Inflammatory macrophage treated with lipopolysaccharide for 4 hours (primary cell): ENCODE results near the gene PAX5.

Experiments
- DNase-seq: peaks from one replicate; pipeline ENCODE4 v3.0.0-alpha.2; 2020

PAX5 gene

DNA sequence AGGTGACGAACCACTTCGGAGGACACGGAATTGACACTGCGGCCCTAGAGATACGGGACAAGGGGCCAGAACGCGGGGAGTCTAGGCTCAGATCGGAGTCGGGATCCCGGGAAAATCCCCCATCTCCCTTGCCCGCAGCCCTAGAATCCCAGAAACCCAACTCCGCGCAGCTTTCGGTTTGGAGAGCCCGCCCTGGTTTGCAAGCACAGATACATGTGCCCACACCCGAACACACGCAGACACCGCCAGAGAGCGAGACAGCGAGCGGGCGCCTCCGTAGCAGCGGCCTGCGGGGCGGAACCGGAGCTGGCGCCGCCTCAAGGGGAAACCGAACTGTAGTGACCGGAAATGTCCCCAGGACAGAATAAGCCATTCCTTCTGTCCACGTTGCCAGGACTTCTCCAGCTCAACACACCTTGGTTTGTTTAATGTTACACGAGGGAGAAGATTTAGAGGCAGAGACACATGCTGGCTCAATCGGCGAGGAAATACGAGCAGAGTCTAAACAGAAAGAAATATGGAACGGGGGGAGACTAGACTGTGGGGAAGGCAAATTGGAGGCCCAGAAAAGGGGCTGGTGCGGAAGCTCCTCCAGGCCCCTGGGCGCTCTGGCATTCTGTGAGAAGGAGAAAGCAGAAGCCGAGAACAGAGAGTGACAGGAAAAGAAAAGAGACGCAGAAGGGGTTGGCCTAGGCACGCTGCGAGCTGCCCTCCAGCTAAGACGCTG lies 2.9 kb upstream of the PAX5 start:
- DNase-seq, result peak; percentile 63

DNA sequence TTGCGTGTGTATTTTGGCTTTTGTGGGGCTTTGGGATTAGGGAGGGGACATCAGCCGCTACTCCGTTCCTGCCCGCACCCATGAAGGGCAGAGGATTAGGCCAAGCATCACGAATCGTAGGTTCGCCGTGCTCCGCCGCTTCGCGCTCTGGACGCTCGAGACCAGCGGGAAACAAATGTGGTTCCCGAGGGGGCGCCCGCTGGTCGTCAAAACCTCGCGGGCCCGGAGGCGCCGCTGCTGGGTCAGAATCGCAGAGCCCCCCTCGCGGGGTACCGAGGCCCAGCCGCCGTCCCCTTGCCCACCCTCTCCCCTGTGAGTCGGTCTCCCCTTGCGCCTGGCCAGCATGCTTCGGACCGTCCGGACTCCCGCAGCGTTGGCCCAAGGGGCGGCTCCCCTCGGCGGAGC lies 2.3 kb upstream of the PAX5 start:
- DNase-seq, result no peak

DNA sequence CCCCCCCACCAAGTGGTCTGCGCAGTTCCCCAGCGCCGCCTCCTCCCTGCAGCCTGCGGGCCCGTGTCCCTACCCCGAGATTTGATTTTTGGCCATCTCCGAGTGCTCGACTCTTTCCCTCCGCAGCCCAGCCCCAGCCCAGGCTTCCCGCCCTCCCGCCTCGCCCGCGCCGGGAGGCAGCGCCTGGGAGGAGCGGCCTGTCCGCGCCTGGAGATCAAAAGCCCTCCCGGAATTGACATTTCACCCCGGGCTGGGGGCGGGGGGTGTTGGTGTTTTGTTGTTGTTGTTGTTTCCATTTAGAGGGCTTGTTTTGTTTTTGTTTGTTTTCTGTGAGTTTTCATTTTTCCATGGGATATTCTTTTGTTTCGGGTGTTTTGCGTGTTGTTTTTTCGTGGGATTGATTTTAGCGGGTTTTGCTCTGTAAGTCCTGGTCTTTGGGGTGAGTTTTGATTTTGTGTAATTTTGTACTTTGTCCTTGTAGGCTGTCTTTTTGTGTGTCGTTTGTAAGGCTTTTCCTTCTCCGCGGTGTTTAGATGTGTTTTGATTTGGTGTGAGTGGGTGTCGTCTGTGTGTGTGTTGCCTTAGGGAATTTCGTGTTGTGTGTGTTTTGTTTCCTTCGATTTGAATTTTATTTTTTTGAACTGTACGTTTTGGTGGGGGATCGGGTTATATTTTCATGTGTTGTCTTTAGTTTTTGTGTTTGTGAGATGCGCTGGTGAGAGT lies 1.7 kb upstream of the PAX5 start:
- DNase-seq, result no peak

DNA sequence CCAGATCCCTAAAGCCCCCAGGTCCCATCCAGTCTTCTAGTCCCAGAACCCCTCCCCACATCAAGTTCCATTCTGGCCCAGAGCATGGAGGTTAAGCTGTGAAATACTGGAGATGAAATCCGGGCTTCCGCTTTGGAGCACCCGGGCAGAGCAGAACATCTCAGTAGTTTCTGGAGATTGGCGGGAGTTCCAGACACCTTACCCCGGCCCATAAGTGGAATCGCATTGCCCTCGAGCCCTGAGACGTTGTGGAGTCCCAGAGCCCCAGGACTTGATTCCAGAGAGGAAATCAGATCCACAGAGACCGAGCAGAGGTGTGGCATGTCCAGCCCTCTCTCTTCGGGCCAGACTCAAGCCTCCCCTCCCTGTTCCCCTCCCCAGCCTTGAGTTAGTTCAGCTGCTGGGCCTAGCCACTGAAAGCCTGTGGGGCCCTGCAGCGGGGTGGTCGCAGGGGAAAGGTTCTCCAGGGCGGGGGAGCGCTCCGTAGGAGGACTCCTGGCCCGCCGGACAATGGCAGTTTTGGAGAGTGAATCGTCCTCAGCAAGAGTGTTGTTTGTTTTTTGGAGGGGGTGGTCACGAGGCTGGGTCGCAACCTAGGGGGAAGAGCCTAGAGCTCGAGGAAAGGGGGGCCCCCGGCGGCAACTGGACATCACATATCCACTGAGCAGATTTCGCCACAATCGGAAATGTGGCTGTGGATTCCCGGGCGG lies 1.0 kb upstream of the PAX5 start:
- DNase-seq, result no peak

DNA sequence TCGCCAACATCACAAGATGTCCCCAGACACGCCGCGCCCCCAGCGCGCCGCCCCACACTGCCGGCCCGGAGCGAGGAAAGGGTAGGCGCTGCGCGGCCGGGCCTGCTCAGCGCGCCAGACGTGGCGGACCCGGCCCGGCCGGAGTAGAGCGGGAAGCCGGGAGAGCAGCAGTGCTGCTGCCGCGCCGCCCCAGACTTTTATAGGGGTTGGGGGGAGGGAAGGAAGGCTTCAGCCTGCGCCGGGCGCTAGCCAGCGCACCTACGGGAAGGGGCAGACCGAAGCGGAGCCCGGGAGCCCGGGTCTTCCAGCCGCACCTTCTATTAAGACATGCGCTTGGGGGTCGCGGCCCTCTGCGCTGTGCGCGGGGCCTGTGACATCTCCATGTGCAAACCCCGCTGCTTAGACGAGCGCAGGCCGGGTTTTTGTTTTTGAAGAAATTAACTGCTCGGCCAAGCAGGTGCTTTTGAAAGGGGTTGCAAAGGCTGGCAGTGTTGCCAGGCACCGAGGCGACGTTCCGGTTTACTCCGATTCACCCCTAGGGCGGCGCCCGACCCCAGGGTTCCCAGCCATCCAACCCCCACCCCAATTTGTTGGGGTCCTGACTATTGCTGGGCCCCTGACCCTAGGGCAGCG lies 353 bp upstream of the PAX5 start:
- DNase-seq, result peak; percentile 63

DNA sequence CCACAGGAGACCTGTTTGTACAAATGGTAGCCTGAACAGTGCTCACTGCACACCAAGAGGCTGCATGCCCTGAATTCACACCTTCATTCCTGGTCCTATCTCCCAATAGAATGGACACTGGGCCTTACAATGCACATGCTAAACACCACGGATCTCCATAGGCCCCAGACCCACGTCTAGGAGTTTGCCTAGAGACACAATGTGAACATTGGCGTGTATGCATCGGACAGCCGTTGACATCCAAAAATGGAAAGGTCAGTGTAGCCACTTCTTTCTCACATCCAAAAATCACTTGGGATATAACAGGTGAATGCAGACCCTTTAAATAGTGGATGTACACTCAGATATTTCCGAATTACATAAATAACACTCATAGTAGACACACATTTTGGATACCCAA lies 927 bp downstream of the PAX5 start:
- no peak for DNase-seq

DNA sequence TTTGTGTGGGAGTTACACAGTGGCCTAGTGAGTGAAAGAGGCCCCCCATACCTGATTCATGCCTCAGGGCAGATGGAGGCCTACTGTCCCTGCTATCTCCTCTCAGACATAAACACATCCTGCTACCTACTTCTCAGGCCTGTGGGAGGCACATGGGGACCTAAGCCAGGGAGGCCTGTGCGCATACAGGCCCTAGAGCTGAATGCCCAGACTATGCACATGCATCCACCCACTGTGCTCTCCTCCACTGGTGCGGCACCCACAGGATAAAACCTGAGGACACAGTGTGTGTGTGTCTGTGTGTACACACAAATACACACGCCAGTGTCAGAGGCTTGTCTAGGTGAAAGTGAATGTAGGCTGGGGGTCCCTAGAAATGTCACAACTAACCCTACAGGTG lies 1.4 kb downstream of the PAX5 start:
- no peak for DNase-seq

DNA sequence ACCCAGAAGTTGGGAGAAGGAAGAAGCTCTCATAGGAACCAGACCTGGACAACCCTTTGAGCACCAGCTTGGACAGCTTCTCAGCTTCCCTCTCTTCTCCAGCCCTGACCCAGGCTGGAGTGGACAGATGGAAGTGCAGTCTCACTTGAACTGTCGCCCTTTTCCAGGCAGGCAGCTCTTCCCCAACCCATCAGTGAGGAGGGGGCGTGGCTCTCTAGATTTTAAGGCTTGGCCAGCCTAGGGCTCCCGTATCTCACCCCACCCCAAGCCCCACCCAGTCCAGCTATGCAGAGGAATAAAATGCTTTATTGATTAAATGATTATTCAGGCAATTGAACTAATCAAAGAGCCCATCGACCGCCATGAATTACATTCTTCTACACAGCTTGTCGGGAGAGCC lies 2.2 kb downstream of the PAX5 start:
- DNase-seq, result no peak

DNA sequence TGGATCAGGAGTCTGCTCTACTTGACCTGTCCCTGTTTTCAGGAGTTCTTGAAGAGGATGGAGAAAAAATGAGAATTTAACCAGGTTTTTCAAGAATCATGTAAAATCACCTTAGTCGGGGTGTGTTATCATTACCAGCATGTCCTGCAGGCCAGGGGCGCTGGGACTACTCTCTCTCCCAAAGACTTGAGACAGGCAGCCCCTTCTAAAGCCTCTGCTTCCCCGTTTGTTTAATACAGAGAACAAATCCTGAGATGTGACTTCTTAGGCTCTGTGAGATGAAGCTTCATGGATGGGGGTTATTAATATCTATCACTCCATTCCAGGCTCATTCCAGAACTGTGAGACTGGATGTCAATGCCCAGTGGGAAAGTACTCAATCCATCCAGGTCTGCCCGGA lies 3.0 kb downstream of the PAX5 start:
- DNase-seq, result no peak

DNA sequence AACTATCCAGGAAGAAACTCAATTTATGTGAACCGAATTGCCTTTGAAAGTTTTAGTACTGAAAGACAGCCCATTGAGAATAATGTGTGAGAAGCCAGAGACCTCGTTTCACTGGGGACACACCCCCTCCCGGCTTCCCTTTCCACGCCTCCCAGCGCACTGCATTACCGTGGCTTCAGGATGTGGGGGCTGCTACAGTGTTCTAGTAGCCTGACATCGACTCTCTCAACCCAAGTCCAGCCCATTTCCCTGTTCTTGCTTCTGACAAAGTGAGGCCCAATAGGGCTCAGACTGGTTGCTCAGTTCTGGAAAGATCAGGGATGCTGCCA lies 3.5 kb downstream of the PAX5 start:
- no peak for DNase-seq

DNA sequence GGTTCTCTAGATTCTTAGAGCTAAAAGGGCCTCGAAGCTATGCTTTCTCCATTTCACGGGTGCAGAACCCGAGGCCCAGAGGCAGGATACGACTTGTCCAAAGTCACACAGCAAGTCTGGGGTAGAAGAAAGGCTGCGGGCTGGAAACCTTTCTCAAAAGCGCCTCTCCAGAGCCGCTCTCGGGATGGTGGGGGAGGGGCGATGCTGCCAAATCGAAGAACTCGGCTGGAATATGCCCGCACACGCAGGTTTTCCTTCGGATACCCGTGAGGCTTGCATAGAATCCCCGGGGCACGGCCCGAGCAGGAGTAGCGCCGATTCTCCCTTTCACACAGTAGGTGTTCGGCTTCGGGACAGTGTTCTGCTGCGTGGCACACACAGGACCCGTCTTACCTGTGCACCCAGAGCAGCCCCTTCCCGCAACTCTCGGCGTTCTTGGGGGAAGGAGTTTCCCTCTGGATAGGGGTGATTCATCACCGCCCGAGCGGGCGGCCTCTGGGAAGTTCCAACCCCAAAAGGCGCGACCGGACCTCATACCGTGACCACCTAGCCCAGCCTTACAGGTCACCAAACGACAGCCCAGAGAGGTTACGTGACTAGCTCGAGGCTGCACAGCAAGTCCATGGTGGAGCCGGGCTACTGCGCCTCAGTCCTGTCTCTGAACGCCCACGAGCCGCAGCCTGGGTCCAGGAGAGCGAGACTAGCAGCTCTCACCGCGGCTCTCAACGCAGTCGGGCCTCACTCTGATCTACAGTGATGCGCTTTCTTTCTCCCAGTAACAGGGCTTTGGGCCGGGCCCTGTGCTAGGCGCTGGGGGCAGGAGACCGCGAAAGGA lies 4.1 kb downstream of the PAX5 start:
- DNase-seq, result no peak

DNA sequence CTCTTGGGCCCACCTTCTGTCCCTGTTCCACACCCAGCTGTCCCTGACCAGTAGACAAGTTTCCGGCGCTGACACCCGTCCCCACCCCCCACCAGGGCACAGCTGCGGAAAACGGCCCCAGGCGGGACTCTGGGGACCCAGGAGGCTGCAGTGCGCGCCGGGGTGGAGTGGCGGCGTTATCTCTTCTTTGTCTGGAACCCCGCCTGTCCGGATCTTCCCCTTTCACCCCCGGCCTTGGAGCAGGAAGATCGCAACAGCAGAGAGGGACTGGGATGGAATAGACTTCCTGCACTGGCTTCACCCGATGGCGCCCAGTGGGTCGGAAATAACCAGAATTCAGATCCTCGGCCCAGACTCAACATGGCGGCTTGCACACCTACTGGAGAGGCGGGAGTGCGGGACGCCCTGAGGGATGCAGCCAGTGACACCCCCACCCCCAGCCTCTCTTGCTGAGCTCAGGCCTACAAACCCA lies 4.7 kb downstream of the PAX5 start:
- no peak for DNase-seq

DNA sequence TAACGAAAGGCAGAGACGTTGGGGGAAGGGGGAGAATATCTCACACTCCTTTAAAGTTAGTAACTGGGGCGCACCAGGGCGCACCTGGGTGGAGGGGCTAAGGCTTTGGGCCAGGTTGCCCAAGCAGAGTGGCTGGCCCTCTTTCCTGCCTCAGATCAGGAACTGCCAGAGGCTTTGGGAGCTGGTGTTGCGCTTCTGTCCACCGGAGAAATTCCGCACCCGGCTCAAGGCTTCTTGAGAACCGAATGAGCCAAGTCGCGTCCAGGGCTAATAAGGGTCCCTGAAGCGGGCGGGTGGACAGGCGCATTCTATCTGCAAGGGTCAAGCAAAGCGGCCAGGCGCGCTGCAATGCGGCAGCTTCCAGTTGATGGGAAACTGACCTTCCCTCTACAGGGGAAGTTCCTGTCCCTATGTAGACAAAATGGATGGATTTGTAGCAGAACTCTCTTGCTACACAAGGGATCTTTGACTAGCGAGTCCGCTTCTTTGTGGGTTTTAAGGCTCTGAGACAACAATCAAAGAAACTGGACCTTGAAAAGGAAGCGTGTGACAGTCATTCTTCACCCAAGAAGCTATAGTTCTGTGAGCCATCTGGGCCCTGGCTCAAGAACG lies 5.5 kb downstream of the PAX5 start:
- DNase-seq, result no peak

DNA sequence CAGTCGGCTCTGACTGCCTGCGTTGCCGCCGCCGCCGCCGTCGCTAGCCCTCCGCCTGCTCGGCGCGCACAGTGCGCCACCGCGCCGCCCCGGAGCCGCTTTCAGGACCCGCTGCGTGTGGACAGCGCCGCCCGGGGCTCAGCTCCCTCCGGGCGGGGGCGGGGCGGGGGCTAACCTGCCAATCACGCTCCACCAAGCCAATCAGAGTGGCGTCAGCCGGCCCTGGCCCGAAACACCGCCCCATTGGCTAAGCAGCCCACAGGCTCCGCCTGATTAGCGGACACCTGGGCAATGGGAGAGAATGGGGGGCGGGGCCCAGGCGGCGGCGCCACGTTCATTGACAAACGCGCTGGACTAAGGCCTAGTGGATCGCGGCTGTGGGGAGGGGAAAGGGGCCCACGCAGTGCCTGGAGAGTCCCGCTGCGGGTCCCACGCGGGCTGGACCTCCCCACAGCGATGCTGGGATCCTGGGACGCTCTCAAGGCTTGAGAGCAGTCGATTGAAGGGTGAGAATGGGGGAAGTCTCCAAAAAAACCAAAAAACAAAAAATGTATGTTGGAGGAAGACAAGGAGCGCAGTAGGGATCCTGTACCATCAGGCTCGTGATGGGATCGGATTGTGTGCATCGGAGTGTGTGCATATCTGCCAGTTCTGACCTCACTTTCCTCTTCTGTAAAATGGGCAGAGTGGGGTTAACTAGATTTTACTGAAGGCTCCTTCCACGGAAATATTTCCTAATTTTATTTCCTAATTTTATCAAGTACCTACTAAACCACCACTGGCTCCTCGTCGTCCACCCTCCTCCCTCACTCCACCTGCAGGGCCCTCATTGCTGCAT lies 6.3 kb downstream of the PAX5 start:
- peak; percentile 82 for DNase-seq

DNA sequence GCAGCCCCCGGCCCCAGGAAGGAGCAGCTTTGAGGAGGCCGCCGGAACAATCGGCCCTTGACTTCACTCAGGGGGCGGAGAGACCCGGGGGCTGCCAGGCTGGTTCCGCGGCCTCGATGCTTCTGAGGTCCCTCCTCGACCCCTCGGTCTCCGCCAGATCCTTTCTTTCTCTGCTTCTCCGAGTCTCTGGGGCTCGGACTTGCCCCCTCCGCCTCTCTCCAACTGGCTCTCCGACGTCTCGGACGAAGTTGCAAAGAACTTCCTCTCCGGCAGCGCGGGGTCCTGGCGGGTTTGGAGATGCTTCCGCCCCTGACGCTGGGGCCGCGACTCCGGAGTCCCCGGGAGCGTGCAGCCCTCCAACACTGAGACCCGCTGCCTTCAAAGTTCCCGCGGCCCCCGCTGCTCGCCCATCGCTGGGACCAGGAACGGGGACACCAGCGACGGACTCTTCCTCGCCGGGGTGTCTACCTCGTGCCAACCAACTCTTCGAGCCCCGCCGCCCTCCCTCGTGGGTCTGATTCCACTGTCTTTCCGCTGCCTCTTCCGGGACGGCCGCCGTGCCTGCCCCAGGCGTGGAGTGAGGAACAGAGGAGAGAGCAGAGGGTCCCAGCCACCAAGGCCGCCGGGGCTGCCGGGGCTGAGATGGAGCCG lies 7.0 kb downstream of the PAX5 start:
- DNase-seq, result no peak

DNA sequence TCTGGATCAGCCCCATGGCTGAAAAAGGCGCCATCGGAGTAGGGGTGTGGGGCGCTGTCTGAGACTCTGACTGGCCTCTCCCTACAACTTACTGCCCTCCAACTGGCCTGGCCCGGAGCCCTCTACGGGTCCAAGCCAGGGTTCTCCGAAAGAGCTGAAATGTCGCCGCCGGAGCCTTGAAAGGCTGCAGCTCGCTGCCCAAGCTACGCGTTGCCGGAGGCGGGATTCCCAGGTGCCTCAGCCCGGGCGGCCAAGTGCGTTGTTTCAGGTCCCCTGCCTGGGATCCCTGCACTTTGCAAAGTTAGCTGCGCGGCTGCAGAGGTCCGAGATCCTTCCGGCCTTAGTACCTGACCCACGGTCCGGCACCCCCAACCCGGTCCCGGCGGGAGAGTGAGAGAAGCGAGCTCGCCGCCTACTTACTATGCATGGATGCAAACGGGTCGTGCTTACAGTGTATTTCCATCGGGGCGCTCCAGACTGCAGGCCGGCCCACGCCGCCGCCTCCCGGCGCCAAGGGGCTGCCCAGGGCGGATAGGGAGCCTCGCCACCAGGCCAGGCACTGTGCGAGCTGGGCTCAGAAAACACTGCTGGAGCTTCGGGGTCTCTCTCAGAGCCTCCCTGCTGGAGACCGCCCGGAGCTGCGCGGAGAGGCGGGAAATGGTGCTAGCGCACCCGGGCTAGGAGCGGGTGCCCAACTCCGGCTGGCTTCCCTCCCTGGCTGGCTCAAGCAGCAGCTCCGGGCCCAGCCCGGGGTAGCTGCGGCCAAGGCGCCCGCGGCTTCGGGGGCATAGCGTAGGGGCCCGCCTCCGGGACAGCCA lies 7.7 kb downstream of the PAX5 start:
- DNase-seq, result no peak

DNA sequence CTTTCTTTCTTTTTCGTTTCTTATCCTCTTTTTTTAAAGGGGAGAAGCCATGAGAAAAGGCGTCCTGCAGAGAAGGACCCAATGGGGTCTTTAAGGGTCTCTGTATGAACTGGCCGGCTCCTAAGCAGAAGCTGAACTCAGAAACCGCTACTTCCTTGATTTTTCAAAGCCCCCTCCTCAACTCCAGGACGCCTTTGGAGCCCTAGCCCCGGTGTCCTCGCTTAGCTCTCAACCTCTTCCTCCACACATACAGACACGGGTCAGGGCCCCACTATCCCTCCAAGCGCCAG lies 8.3 kb downstream of the PAX5 start:
- no peak for DNase-seq

DNA sequence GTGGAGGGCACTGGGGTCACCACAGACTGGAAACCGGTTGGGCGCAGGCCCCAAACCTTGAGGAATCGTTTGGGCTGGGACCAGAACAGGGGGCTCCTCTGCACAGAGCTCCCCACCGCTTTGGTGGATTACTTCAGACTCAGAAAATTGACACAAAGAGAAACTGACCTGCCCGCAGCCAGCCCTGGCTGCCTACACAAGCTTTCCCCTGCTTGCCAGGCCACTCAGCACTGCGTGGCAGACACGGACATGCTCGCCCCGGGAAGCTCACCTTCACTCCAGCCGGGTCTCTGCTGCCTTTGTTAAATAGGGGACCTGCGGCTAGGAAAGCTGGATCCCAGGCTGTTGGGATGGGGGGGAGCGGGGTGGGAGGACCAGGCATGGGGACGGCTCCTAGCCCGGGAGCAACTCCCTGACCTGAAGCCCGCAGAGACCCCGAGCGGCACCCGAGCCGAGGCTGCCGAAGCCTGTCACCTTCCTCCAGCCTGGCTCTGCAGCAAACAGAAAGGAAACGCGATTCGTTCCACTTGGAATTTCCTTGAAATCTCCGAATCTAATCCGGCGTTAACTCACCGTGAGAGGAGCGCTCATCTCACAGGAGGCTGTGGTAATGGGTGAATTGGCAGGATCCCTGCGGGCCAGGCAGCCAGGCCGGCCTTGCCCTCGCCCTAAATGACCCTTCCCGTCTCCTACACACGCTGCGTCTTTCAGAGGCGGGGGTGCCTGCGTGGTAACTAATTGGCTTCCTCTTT lies 8.8 kb downstream of the PAX5 start:
- peak; percentile 58 for DNase-seq

DNA sequence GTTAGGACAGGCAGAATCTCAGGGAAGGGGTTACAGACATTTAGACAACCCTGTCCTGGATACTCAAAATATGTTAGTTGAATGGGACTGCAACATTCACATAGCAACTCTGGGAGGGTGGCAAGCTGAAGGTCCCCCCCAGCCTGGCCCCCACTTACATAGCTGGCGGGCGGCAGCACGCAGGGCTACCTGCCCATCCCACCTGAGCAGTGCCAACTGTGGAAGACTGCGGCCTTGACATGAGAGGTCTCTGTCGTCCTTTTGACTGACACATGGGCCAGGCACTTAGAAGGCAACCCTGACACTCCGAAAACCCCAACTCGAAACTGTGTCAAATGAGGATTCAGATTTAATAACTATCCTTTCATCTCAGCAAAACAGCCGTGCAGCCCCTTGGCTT lies 16.5 kb downstream of the PAX5 start:
- no peak for DNase-seq
